DND-41 (cell line): ENCODE results near the gene CCDC78.

Experiments used
- ATAC-seq: fragments of 200-7000 bp; cut with Tn5 transposase; 3 replicates; pipeline ENCODE4 v1.9.1; 2021; ENCODE audit warnings: low read depth; ENCODE audit not compliant: insufficient read depth
- DNase-seq: peaks from one replicate; pipeline ENCODE4 v3.0.0-alpha.2; 2020
- H2AFZ ChIP-seq: 2 replicates; pipeline ENCODE4 v1.6.0; 2012; ENCODE audit warnings: low read depth, low read length
- H3K27ac ChIP-seq: 2 replicates; pipeline ENCODE4 v1.5.1; 2012; ENCODE audit warnings: low read length, inconsistent platforms
- H3K27me3 ChIP-seq: fragments of 200-600 bp; sonication (generic); 2 replicates; pipeline ENCODE4 v1.6.0; 2012; ENCODE audit warnings: low read length, mild to moderate bottlenecking, inconsistent platforms; ENCODE audit not compliant: insufficient read depth, poor library complexity
- H3K36me3 ChIP-seq: 2 replicates; pipeline ENCODE4 v1.5.1; 2012; ENCODE audit warnings: low read length, inconsistent platforms; ENCODE audit not compliant: insufficient read depth
- H3K4me1 ChIP-seq: 2 replicates; pipeline ENCODE4 v1.5.1; 2012; ENCODE audit warnings: mild to moderate bottlenecking, low read length; ENCODE audit not compliant: insufficient read depth
- H3K4me2 ChIP-seq: 2 replicates; pipeline ENCODE4 v1.6.0; 2012; ENCODE audit warnings: mild to moderate bottlenecking, moderate library complexity, low read length, inconsistent platforms; ENCODE audit not compliant: insufficient read depth
- H3K4me3 ChIP-seq, 2 experiments: fragments of 200-600 bp in 1 of 2; shearing (Covaris generic) in 1 of 2; 2 replicates each; pipeline ENCODE4 v1.5.1; 2012 to 2016; ENCODE audit warnings: inconsistent platforms in 2 of 2, low read length in 2 of 2, mild to moderate bottlenecking in 2 of 2, low read depth in 1 of 2, moderate library complexity in 1 of 2
- H3K79me2 ChIP-seq: 2 replicates; pipeline ENCODE4 v1.6.0; 2012; ENCODE audit warnings: low read length, inconsistent platforms; ENCODE audit not compliant: insufficient read depth
- H3K9ac ChIP-seq: 2 replicates; pipeline ENCODE4 v1.6.0; 2012; ENCODE audit warnings: low read depth, mild to moderate bottlenecking, inconsistent platforms, low read length, moderate library complexity
- H3K9me3 ChIP-seq: 2 replicates; pipeline ENCODE4 v1.5.1; 2012; ENCODE audit warnings: low read length, moderate library complexity, mild to moderate bottlenecking, inconsistent platforms; ENCODE audit not compliant: insufficient read depth, severe bottlenecking
- H4K20me1 ChIP-seq: 2 replicates; pipeline ENCODE4 v1.6.0; 2012; ENCODE audit warnings: low read length; ENCODE audit not compliant: insufficient read depth
- CTCF ChIP-seq: IDR thresholded peaks from 2 replicates; pipeline ENCODE4 v1.5.1; 2012; ENCODE audit warnings: borderline replicate concordance, low read length, moderate library complexity, mild to moderate bottlenecking; ENCODE audit not compliant: poor library complexity, severe bottlenecking; ENCODE audit errors: extremely low read depth
- EZH2 ChIP-seq: IDR thresholded peaks from 3 replicates; pipeline ENCODE4 v1.6.1; 2012; ENCODE audit warnings: borderline replicate concordance, low read depth, mild to moderate bottlenecking, moderate library complexity, low read length, inconsistent platforms; ENCODE audit not compliant: severe bottlenecking

The CCDC78 gene

GRCh38 chr16:764184-764750, 38.0 kb upstream of the CCDC78 start:
- DNase-seq (no peak), ATAC-seq (no peak)
- Histone ChIP-seq H3K27me3 (no peaks in the 10 kb centered on the region), H3K4me1 (no peaks in the 10 kb centered on the region), H3K79me2 (no peaks in the 10 kb centered on the region), H4K20me1 (no peaks in the 10 kb centered on the region; the same call in 1 of the 2 replicates), H3K9ac (no peak overlapping the region), H2AFZ (no peak overlapping the region), H3K4me2 (no peak overlapping the region), H3K4me3 (no peak overlapping the region), H3K9me3 (no peaks in the 10 kb centered on the region), H3K36me3 (no peaks in the 10 kb centered on the region), H3K27ac (no peak overlapping the region)
- no peak for TF ChIP-seq CTCF
- no peak for TF ChIP-seq EZH2

GRCh38 chr16:763369-764183, 37.3 kb upstream of the CCDC78 start:
- Histone ChIP-seq H3K27me3 (no peaks in the 10 kb centered on the region), H3K27ac (no peak overlapping the region), H2AFZ (no peak overlapping the region), H3K4me3 (no peak overlapping the region), H3K4me1 (no peaks in the 10 kb centered on the region), H3K9ac (no peak overlapping the region), H3K9me3 (no peaks in the 10 kb centered on the region), H3K4me2 (no peak overlapping the region), H3K79me2 (no peaks in the 10 kb centered on the region), H4K20me1 (no peaks in the 10 kb centered on the region; the same call in 1 of the 2 replicates), H3K36me3 (no peaks in the 10 kb centered on the region)
- no peak for ATAC-seq
- DNase-seq: no peak
- no peak for TF ChIP-seq CTCF
- TF ChIP-seq EZH2: no peak

- Histone ChIP-seq H3K4me1 (no peaks in the 10 kb centered on the region), H2AFZ (no peak overlapping the region), H3K36me3 (no peaks in the 10 kb centered on the region), H3K27me3 (no peaks in the 10 kb centered on the region), H3K27ac (no peak overlapping the region), H3K9me3 (no peaks in the 10 kb centered on the region), H3K4me2 (no peak overlapping the region), H3K9ac (no peak overlapping the region), H4K20me1 (no peaks in the 10 kb centered on the region; the same call in 1 of the 2 replicates), H3K4me3 (no peak overlapping the region), H3K79me2 (no peaks in the 10 kb centered on the region)
- ATAC-seq (no peak), DNase-seq (no peak)
- no peak for TF ChIP-seq CTCF
- TF ChIP-seq EZH2: no peak
Observed at GRCh38 chr16:762595-763268, 36.5 kb upstream of the CCDC78 start.
